NCI-H2029 (cell line): ENCODE measurements around the gene R3HDM4.

Experiments
- DNase-seq: peaks from one replicate; lab custom pipeline; 2025; lab: John Stamatoyannopoulos, UW

The R3HDM4 gene

DNA sequence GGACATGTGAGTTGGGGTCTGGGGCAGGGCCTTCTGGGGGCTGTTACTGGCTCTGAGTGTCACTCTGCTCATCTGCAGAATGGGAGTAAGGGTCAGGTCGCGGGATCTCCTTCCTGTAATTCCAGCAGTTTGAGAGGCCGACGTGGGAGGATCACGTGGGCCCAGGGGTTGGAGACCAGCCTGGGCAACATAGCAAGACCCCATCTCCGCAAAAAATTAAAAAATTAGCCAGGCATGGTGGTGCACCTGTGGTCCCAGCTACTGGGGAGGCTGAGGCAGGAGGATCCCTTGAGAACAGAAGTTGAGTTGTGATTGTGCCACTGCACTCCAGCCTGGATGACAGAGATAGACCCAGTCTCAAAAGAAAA lies 16.9 kb upstream of the R3HDM4 start:
- no peak for DNase-seq

DNA sequence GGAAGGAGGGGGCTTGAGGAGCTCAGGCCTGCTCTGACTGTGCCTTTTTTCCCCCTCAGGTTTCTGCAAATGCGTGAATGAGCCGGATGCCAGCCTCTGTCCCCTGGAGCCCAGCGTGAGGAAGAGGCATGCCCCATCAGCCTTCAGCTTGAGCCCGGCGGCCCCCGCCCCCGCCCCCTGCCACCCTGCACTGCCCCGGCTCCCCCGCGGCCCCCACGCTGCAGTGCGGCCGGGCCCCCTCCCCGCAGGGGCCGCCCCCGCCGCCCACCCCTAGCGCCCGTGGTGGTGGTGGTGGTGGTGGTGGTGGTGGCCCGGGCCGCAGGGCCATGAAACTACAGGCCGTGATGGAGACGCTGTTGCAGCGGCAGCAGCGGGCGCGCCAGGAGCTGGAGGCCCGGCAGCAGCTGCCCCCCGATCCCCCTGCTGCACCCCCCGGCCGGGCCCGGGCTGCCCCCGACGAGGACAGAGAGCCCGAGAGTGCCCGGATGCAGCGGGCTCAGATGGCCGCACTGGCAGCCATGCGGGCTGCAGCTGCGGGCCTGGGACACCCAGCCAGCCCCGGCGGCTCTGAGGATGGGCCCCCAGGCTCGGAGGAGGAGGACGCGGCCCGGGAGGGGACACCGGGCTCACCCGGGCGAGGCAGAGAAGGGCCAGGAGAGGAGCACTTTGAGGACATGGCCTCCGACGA lies 16.3 kb upstream of the R3HDM4 start:
- DNase-seq, result no peak

DNA sequence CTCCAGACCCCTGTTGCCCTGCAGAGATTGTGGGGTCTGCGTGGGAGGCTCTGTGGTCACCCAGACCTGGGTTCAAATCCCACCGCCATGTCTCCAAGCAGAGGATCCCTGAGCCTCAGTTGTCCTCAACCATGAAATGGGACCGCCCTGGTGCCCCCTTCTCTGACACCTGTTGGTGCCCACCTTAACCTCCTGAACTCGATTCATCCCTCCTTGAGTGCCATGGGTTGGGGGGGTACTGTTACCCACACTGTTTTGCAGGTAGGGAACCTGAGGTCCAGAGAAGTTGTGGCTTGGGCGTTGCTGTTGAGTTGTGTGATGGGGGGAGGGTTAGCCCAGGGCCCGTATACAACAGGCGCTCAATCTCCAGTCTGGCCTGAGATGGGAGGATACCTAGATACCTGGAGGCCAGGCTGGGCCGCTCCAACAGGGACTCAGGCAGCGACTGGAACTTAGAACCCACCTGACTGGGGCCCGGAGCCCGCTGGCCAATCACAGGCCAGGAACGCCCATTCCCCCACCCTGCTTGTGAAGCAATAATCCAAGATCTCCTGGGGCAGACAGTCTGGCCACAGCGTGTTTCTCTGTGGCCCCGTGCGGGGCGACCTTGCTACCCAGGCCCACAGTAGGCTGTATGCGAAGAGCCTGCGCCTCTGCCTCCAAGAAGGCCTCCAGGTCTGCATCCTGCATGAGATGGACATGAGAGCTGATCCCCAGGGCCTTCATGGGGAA lies 15.6 kb upstream of the R3HDM4 start:
- no peak for DNase-seq

DNA sequence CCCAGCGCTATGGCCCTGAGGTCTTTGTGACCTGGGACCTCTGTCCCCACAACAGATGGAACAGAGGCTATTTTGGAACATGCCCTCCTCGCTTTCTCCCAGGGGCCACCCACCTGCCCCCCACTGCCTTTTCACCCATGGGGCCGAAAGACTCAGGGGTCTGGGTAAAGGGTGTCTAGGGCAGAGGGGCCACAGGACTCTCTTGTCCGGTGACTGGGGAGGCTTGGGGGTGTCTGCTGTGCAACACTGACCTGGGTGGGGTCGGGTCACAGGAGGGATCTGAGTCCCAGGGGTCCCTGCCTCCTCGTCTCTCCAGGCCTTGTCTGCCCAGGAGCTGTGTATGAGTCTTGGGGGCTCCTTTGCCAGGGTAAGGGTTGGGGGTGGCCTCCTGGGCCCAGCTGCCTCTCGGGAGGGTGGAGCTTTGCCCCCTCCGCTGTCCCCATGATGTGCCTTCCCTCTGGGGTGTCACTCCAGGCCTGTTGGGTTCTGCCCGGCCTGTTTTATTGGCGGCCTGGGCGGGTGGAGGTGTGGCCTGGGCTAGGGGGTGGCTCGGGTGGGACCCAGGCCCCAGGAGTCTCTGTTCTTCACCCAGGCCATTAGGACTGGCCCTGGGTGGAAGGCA lies 14.9 kb upstream of the R3HDM4 start:
- DNase-seq, result no peak

DNA sequence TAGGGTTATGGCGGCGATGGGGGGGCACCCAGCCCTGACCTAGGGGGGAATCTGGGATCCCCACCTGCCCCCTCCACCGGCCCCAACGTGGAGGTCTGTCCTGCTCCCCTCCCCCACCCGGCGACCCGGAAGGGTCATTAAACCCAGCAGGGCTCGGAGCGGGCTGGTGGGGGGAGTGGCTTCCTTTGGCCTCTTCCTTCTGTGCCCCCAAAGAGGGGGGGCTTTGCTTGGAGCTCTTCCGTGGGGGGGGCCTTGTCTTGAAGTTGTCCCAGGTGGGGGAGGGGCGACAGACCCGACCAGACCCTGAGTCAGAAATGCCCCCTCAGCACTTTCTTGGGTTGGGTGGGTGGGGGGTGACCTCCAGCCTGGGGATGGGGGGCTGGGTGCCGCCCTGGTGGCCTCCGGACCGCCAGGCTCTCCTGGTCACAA lies 14.3 kb upstream of the R3HDM4 start:
- no peak for DNase-seq

DNA sequence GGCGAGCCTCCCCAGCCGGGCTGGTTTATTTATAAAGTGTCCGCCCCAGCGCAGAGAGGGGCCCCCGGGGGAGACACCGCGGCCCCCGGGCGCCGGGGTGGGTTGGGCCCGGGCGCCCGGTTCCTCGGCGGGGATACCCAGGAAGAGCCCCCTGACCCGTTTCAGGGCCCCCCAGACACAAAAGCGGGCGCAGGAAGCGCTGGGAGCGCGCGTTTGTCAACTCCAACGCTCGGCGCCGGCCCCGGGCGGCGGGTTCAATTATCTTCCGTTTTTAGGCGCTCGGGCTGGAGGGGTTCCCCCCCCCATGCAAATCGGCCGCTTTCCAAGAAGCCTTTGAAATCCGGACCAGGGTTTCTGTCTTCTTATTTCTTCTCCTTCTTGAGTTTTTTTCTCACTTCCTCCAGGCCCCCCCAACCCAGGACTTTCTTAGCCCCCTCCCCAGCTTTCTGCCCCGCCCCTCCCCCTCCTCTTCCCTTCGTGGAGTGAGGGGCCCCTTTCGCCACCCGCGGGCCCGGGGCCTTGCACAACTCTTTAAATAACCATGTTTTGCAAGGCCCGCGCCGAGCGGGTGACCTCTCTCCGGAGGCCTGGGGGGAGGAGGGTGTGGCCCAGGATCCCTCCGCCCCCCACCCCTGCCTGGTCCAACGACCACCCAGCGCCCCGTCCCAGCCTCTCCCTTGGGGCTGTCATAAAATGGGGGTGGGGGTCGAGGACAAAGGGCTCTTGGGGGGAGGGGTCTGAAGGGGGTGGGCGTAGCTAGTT lies 13.8 kb upstream of the R3HDM4 start:
- no peak for DNase-seq

DNA sequence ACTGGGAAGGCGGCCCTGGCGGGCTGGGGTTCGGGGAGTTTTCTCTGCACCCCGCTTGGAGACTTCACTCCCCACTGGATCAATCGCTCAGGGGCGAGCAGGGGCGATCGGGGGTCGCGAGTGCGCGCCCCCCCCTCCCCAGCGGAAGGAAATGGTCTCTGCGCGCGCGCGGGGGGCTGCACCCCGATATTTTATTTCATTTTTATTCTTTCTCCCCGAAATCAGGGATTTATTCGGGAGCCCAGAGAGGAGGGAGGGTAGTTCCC lies 13.2 kb upstream of the R3HDM4 start:
- DNase-seq, result no peak

DNA sequence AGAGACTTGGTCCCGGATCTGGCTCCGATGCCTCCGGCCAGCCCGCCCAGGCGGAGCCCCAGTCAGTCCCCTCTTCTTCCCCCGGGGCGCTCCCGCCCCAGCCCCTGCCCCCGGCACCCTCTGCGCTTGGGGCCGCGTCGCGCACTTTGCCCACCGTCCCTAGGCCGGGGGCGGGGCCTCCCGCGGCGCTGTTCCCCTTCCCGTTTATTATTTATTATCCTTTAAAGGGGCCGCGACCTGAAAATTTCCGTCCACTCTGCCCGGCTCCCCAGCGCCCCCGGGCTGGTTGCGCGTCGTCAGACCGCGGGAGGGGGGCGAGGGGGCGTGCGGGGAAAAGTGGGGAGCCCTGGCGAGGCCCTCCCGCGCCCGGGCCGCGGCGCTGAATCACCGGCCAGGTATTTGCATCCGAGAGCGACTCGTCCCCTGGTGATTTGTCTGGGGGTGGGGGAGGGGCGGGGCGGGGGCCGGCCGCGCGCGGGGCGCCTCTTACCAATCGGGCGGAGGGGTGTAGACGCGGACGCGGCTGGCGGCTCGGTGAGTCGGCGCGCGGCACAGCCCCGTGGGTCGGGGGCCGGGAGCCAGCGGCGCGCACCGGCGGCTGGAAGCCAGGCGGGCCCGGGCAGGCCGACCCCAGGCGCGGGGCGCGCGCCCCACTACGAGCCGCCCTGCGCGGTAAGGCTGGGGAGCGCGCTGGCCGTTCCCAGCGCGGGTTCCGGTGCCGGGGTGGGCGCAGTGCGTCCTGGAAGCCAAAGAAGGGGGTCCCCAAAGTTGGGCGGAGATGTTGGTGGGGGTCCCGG lies 12.7 kb upstream of the R3HDM4 start, which contains the start of gene ARID3A:
TSS of gene ARID3A (plus strand) at position 510 of the 797 bp plus-strand sequence. CDS start 3,494 bp downstream, outside the sequence.
- peak; percentile 77 for DNase-seq

DNA sequence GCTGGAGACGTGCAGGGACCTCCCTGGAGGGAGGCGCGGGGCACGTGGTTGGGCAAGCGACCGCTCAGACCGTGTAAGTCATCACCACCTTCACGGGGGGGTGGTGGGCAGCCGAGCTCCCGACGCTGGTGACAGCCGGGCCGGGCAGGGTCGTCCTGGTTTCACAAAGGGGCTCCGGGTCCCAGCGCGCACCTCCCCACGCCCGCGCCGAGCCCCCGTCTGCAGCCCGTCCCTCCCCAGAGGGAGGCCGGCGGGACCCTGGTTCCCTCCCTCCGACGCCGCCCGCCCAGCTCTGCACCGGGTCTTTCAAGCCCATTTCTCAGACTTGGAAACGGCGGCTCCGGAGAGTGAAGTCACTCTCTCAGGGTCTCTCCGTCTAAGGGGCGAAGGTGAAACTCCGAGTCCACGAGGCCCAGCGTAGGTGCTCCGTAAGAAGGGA lies 12.1 kb upstream of the R3HDM4 start:
- DNase-seq, result peak; percentile 77

DNA sequence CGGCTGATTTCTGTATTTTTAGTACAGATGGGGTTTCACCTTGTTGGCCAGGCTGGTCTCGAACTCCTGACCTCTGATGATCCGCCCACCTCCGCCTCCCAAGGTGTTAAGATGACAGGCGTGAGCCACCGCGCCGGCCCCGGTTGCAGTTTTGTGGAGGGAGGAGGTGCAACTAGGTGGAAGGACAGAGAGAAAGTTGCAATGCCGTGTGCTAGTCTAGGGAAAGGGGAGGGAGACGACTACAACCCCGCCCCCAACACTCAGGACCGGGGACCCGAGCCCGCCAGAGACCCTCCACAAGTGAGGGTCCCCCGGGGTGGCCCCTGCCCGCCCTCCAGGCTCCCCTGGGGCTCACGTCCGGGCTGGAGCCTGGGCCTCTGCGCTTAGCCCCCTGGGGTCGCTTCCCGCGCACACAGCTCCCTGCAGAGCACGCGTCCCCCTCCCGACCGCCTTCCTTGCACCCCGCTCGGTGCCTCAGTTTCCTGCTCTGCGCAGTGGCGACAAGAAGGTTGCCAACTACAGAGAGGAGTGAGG lies 11.6 kb upstream of the R3HDM4 start:
- DNase-seq, result no peak

DNA sequence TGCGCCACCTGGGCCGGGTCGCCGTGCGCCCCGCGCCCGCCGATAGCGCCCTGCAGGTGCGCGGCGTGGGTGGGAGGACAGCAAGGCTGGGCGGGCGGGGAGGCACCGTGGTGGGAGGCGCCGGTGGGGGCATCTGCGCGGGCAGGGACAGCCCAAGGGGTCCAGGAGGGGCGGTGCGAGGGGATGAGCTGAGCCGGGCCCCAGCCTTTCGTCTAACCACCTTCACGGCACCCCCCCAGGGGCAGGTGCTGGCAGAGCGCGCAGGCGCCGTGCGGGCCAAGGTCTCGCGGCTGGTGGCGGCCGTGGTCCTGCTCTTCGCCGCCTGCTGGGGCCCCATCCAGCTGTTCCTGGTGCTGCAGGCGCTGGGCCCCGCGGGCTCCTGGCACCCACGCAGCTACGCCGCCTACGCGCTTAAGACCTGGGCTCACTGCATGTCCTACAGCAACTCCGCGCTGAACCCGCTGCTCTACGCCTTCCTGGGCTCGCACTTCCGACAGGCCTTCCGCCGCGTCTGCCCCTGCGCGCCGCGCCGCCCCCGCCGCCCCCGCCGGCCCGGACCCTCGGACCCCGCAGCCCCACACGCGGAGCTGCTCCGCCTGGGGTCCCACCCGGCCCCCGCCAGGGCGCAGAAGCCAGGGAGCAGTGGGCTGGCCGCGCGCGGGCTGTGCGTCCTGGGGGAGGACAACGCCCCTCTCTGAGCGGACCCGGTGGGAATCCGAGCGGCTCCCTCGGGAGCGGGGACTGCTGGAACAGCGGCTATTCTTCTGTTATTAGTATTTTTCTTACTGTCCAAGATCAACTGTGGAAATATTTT lies 7.2 kb upstream of the R3HDM4 start:
- peak; percentile 53 for DNase-seq

DNA sequence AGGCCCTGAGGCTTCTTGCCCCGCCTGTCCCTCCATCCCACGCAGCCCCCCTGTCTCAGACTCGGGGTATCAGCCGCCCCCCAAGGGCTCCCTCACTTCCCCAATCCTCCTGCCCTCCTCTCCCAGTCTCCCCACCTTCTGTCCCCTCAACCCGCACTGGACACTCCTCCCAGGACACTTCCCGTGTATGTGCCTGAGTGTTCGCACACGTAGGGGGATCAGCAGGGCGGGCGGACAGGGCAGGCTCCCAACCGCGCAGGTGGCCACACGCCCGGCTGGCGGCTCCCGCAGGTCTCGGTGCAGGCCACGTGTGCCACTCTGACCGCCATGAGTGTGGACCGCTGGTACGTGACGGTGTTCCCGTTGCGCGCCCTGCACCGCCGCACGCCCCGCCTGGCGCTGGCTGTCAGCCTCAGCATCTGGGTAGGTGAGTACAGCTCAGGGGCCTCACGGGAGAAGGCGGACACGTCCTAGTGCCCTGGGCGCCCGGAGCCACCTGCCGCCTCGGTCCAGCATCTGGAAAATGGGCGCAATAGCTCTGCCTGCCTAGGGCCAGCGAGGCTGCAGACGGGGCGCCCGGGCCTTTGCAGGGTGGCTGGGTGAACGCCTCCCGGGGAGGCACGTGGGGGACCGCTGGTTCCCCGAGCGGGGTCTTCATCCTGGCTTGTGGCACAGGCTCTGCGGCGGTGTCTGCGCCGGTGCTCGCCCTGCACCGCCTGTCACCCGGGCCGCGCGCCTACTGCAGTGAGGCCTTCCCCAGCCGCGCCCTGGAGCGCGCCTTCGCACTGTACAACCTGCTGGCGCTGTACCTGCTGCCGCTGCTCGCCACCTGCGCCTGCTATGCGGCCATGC lies 6.4 kb upstream of the R3HDM4 start:
- DNase-seq, result peak; percentile 45

DNA sequence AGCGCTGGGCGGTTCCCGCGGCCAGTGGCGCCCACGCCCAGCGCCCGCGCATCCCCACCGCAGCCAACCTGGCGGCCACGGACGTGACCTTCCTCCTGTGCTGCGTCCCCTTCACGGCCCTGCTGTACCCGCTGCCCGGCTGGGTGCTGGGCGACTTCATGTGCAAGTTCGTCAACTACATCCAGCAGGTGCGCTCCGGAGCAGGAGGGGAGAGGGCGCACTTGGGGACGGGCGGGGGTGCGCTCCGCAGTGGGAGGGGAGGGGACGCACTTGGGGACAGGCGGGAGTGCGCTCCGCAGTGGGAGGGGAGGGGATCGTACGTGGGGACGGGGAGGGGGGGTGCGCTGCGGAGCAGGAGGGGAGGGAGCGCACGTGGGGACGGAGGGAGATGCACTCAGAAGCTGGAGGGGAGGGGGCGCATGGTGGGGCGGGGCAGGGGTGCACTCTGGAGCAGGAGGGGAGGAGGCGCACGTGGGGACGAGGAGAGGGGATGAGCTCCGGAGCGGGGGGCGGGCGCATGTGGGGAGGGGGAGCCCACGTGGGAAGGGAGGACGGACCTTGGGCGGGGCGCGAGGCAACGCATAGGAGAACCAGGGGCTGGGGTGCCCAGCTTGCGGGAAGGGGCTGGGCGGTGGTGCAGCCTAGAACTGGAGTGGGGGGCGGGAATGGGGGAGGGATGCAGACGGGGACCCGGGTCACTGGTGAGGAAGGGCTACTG lies 5.6 kb upstream of the R3HDM4 start:
- no peak for DNase-seq

DNA sequence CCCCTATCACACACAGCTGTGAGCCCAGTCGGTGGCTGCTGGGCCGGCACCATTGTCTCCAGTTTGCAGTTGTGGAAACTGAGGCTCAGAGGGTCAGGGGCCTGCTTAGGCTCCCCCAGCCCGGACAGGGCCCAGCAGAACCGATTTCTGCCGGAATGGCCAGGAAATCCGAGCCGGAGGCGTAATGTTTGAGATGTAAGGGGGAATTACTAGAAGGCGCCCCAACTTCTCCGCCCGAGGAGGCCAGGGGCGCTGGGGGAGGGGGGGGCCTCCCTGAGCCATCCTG lies 5.1 kb upstream of the R3HDM4 start:
- DNase-seq, result no peak

DNA sequence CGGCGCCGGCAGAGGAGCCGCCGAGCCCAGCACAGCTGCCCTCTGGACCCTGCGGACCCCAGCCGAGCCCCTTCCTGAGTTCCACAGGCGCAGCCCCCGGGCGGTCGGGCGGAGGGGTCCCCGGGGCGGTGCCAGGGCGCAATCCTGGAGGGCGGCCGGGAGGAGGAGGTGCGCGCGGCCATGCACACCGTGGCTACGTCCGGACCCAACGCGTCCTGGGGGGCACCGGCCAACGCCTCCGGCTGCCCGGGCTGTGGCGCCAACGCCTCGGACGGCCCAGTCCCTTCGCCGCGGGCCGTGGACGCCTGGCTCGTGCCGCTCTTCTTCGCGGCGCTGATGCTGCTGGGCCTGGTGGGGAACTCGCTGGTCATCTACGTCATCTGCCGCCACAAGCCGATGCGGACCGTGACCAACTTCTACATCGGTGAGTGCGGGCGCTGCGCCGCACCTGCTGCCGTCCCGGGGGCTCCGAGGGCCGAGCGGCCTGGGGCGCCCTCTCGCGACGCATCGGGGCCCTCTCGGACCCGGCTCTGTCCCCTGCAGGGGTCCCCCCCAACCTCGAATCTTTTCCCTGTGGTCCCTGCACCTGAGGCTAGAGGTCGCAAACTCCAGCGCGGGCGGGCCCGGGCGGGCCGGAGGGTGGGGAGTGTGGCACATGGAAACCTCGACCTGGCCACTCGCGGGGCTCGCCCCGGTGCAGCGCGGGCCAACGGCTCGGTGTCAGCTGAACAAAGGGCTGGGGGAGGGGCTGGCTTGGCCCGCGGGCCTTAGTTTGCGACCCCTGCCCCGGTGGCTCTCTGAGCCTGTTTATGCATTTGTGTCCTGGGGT lies 4.5 kb upstream of the R3HDM4 start, which contains the start of gene KISS1R:
TSS of gene KISS1R (plus strand) at position 11 of the 829 bp plus-strand sequence. CDS start at position 181, 170 bp downstream.
- peak; percentile 37 for DNase-seq

DNA sequence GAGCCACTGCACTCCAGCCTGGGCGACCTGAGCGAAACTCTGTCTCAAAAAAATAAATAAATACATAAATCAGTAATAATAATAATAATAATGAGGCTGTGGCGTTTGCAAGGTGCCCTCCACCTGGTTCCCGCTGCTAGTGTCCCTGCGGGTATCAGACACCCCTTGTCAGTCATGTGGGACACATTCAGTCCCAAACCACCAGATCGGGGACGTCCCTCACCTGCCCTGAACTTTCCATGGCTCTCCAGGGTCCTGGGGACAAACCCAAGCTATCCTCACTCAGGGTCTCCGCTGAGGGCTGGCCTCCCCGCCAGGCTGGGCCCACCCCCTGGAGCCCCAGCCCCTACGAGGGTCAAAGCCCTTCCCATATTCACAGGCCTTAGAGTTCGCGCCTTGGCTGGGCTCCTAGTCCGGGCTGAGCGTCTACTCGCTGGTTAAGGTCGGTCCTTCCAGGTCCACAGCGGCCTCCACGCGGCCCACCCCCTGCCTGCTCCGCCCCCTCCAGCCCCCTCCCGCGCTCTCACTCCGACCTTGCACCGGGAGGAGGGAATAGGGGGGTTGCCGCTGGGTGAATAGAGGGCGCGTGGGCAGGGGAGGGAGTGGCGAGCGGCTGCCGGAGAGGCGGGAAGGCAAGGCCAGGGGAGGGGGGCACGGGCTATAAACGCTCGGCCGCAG lies 3.8 kb upstream of the R3HDM4 start:
- DNase-seq, result no peak

DNA sequence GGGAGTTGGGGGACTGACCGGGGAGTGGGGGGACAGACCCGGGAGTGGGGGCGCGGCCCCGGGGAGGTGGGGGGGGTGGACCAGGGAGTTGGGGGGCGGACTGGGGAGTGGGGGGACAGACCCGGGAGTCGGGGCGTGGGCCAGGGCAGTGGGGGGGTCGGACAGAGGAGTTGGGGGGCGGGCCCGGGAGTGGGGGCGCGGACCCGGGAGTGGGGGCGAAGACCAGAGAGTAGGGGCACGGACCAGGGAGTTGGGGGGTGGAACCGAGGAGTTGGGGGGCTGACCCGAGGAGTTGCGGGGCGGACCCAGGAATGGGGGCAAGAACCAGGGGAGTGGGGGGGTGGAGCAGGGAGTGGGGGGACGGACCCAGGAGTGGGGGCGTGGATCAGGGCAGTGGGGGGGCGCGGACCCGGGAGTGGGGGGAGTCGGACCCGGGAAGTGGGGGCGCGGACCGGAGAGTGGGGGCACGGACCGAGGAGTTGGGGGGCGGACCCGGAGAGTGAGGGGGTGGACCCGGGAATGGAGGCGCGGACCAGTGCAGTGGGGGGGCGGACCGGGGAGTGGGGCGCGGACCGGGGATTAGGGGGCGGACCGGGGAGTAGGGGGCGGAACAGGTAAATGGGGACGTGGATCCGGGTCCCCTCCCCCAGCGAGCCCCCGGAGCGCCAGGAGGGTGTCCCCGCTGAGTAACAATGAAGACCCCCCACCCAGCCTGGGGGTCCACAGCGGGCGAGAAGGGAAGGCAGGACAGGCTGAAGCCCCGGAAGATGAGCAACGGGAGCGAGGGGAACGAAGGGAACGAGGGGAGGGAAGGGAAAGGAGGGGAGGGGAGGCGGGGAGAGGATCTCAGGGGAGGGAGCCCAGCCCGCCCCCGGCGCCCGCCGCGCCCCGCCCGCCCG lies 589 bp downstream of the R3HDM4 start:
- no peak for DNase-seq
